Breast epithelium (tissue), 4 donors: ENCODE results near the gene SEMA3C. TPM values are rescaled to one million over a fixed set of nuclear protein-coding genes. Genes with fewer than 3 reads are reported as not detected.

Source experiments
- DNase-seq, 2 donors: peaks; one replicate each; pipeline ENCODE4 v3.0.0-alpha.2; 2019; ENCODE audit warnings: low spot score in 2 of 2
- H3K27ac ChIP-seq, 2 donors: fragments of 200-600 bp; sonication (generic) in 1 of 2; one replicate each; pipeline ENCODE4 v1.5.1; 2016 to 2019; ENCODE audit warnings: mild to moderate bottlenecking in 1 of 2
- H3K27me3 ChIP-seq, 2 donors: fragments of 200-600 bp; sonication (generic) in 1 of 2; one replicate each; pipeline versions ENCODE4 v1.5.1 to v1.6.0; 2017 to 2019; ENCODE audit warnings: control low read depth in 1 of 2, mild to moderate bottlenecking in 1 of 2
- H3K36me3 ChIP-seq: fragments of 200-600 bp; one replicate; pipeline ENCODE4 v1.5.1; 2019
- H3K4me1 ChIP-seq, 2 donors: fragments of 200-600 bp; sonication (generic); one replicate each; pipeline ENCODE4 v1.5.1; 2016 to 2019; ENCODE audit warnings: control low read depth in 1 of 2
- H3K4me3 ChIP-seq, 3 donors: fragments of 200-600 bp; sonication (generic); 1 replicate in 2 of 3; 2 replicates in 1 of 3; pipeline ENCODE4 v1.5.1; 2016 to 2019; ENCODE audit warnings: mild to moderate bottlenecking in 3 of 3, moderate library complexity in 2 of 3
- H3K9me3 ChIP-seq, 2 donors: fragments of 200-600 bp; sonication (generic) in 1 of 2; one replicate each; pipeline ENCODE4 v1.5.1; 2016 to 2019; ENCODE audit warnings: control low read depth in 1 of 2
- POLR2A ChIP-seq: fragments of 450-650 bp; IDR thresholded peaks from one replicate; pipeline ENCODE4 v1.6.1; 2016; ENCODE audit warnings: antibody characterized with exemption, mild to moderate bottlenecking, moderate library complexity
- POLR2AphosphoS5 ChIP-seq, 3 donors: sonication (generic); formaldehyde crosslinking; IDR thresholded peaks; one replicate each; pipeline ENCODE4 v1.6.1; 2017; ENCODE audit warnings: antibody characterized with exemption in 3 of 3
- intact Hi-C: fragments of 100-400 bp; cut with DNase I; formaldehyde crosslinking; loops from one replicate; pipeline ENCODE4 v1.15.1; 2023; ENCODE audit warnings: low total_unique reads
- total RNA-seq, 3 donors: library from RNA; depleted of rRNA; stranded (reverse); fragments of >200 nt; gene quantifications; one replicate each; pipeline ENCODE4 v1.1.0, GENCODE V29; 2016
- TF ChIP-seq, protein P1 (sequence below), 3 donors: fragments of 450-650 bp; IDR thresholded peaks; one replicate each; pipeline ENCODE4 v1.5.1; 2016 to 2017; ENCODE audit warnings: antibody characterized with exemption in 3 of 3, mild to moderate bottlenecking in 3 of 3, moderate library complexity in 3 of 3

Gene SEMA3C
- total RNA-seq, 3 donors from 2014 or later = 67.5 to 157 (median 108) TPM

DNA sequence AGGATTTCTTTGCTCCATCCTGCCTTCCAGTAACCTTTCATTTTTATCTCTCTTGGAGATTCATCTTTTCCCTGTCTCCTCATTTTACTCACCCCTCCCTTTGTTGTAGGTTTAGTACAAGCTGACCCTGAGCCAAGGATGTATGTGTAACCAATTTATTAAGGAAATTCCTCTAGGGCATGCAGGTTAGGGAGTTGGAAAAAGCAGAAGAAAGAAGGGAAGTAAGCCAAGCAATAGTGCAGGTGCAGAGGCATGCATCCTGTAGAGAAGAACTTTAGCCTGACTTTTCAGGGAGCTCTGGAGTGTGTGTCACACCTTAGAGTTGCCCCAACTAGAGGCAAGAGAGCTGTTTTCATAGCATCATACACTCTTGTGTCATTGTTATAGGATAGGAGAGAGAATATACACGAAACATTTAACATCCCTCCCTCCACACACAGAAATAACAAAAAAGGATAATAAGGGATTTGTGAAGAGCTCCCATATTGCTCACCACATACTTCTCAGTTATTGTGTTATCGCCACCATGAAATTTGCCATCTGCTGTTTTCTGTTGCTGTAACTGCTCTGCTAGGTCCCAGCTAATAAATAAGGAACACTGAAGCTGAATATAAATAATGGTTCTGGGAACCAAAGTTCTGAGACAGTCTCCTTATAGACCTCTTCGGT lies 21.8 kb upstream of the SEMA3C start:
- TF ChIP-seq, protein P1, sequence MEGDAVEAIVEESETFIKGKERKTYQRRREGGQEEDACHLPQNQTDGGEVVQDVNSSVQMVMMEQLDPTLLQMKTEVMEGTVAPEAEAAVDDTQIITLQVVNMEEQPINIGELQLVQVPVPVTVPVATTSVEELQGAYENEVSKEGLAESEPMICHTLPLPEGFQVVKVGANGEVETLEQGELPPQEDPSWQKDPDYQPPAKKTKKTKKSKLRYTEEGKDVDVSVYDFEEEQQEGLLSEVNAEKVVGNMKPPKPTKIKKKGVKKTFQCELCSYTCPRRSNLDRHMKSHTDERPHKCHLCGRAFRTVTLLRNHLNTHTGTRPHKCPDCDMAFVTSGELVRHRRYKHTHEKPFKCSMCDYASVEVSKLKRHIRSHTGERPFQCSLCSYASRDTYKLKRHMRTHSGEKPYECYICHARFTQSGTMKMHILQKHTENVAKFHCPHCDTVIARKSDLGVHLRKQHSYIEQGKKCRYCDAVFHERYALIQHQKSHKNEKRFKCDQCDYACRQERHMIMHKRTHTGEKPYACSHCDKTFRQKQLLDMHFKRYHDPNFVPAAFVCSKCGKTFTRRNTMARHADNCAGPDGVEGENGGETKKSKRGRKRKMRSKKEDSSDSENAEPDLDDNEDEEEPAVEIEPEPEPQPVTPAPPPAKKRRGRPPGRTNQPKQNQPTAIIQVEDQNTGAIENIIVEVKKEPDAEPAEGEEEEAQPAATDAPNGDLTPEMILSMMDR (IDR thresholded peaks at IDR 0.05) = no peak
- TF ChIP-seq POLR2A (no peak), POLR2AphosphoS5 (IDR thresholded peaks at IDR 0.05) (no peak)
- Histone ChIP-seq H3K36me3 (no peaks in the 10 kb centered on the region), H3K27me3 (no peaks in the 10 kb centered on the region), H3K9me3 (peaks cover 0 to 13% of the 10 kb centered on the region in 2 donors), H3K4me1 (peaks cover 4 to 12% of the 10 kb centered on the region in 2 donors), H3K27ac (peak overlapping the region; percentile 59 to 61), H3K4me3 (no peak overlapping the region)
- no peak for DNase-seq
- intact Hi-C loops = no loop called here

DNA sequence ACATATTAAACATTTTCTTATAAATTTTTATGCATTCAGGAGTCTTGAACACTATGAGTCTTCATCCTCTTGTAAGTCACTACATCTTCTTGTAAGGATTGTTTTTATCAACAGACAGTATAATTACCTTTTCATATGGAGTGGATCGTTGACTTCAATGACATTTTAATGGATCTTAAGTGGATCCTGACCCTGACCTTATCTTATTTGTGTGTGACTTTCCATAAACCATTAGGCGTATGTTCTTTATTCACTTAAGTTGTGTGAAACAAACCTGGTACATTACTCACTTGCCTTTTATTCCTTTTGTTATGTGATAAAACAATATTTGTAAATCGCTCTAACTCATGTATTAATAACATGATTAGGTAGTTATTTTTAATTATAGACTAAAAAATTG lies 18.5 kb upstream of the SEMA3C start:
- DNase-seq = no peak
- TF ChIP-seq POLR2AphosphoS5 (IDR thresholded peaks at IDR 0.05) (no peak), POLR2A (no peak)
- TF ChIP-seq, protein P1 (IDR thresholded peaks at IDR 0.05) = no peak
- intact Hi-C loops = no loop called here
- H3K4me1 ChIP-seq = peaks cover 4 to 12% of the 10 kb centered on the region in 2 donors
- H3K9me3 ChIP-seq = no peaks in the 10 kb centered on the region
- H3K4me3 ChIP-seq = no peak overlapping the region
- H3K36me3 ChIP-seq = no peaks in the 10 kb centered on the region
- H3K27ac ChIP-seq = no peak overlapping the region
- H3K27me3 ChIP-seq = no peaks in the 10 kb centered on the region

DNA sequence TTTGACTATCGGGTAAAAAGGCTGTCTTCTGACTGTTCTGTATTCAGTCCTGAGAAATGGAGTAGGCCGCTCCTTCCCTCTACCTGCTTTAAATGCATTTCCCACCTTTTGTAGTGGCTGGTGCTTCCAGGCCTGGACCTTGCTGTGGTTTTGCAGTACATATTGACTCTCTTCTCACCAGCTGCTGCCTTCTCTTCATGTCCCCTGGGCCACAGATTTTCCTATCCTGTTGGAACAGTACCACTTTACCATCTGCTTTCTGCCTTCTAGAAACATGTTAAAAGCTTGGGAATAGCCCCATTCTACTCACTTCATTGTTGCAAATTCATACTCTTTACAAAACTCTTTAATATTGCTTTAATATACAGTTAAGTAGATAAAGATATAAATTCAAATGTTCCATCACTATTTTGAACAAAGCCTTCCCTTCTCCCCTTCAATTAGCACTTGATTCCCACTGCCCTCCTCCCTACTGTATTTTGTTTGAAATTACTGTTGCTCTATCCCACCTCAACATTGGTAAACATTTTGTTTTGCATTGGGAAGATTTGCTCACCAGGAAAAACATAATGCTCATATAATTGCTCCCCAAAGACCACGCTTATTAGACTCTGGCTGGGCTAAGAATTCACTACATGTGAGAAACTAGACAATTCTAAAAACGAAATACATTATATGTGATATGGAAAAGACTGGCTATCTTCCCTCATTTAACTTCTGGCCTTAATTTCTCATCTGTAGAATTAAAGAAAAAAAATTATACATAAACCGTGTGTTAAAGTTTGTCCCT lies 17.3 kb upstream of the SEMA3C start:
- TF ChIP-seq POLR2A = no peak
- TF ChIP-seq, protein P1 (IDR thresholded peaks at IDR 0.05) = no peak
- no peak for TF ChIP-seq POLR2AphosphoS5 (IDR thresholded peaks at IDR 0.05)
- Histone ChIP-seq H3K27me3 (no peaks in the 10 kb centered on the region), H3K4me1 (peaks cover 4 to 5% of the 10 kb centered on the region in 2 donors), H3K4me3 (no peak overlapping the region), H3K36me3 (no peaks in the 10 kb centered on the region), H3K9me3 (no peaks in the 10 kb centered on the region), H3K27ac (no peak overlapping the region)
- intact Hi-C loops = no loop called here
- no peak for DNase-seq

DNA sequence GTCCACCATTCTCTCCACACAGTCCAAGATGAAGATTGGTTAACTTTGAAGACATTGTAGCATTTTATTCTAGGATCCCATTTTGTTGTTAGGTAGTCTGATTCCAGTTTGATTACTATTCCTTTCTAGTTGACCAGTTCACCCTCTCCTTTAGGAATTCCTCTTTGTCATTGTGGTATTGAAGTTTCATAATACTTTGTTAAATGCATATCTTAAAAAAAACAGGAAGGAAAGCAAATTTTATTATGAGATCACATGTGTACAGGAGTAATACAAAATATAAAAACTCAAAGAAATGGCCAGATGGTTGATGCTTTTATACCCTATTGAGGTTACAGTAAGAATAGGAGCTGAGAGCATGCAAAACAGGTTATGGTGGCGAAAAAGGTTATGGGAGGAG lies 15.5 kb upstream of the SEMA3C start:
- TF ChIP-seq POLR2AphosphoS5 (IDR thresholded peaks at IDR 0.05) (no peak), POLR2A (no peak)
- TF ChIP-seq, protein P1 (IDR thresholded peaks at IDR 0.05) = no peak
- DNase-seq = no peak

DNA sequence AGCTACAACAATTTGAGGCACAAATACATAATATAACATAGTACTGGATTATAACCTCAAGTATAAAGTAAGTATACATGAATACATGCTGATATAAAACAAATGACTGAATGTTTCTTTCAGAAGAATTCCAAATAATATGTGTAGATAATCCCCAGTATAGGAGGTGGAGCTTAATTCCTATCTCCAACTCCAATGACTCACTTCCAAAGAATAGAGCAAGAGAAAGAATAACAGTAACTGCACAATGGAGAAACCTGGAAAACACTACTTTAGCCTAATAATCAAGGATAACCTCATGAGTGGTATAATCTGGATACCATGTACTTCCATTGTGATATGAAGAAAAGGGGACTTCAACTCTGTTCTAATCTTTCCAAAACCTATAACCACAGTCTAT lies 13.7 kb upstream of the SEMA3C start:
- no peaks in the 10 kb centered on the region for H3K9me3 ChIP-seq
- DNase-seq = no peak
- no peaks in the 10 kb centered on the region for H3K27me3 ChIP-seq
- no peak overlapping the region for H3K27ac ChIP-seq
- H3K36me3 ChIP-seq = no peaks in the 10 kb centered on the region
- TF ChIP-seq POLR2AphosphoS5 (IDR thresholded peaks at IDR 0.05) (no peak), POLR2A (no peak)
- TF ChIP-seq, protein P1 (IDR thresholded peaks at IDR 0.05) = no peak
- H3K4me1 ChIP-seq = no peaks in the 10 kb centered on the region
- no peak overlapping the region for H3K4me3 ChIP-seq
- intact Hi-C loops = no loop called here

More for the DNA sequence above, 15.5 kb upstream of the SEMA3C start:
- Histone ChIP-seq H3K27me3 (no peaks in the 10 kb centered on the region), H3K9me3 (no peaks in the 10 kb centered on the region), H3K27ac (no peak overlapping the region), H3K4me1 (no peaks in the 10 kb centered on the region), H3K4me3 (no peak overlapping the region), H3K36me3 (no peaks in the 10 kb centered on the region)
- intact Hi-C loops = no loop called here
